HEK293 (cell line): Measurements from ENCODE around the gene U2SURP.

ENCODE experiments used
- ATF2 ChIP-seq: fragments of 450-650 bp; formaldehyde crosslinking; IDR thresholded peaks from 2 replicates; pipeline ENCODE4 v1.5.1; 2016; ENCODE audit warnings: missing biosample characterization, missing genetic modification characterization, low read depth
- YY1 ChIP-seq: fragments of 450-650 bp; formaldehyde crosslinking; IDR thresholded peaks from 2 replicates; pipeline ENCODE4 v1.5.1; 2018; ENCODE audit warnings: missing biosample characterization, missing genetic modification characterization
- ZBTB20 ChIP-seq: fragments of 450-650 bp; formaldehyde crosslinking; IDR thresholded peaks from 2 replicates; pipeline ENCODE4 v1.5.1; 2016; ENCODE audit warnings: missing biosample characterization, missing genetic modification characterization
- ZNF146 ChIP-seq: fragments of 450-650 bp; formaldehyde crosslinking; IDR thresholded peaks from 2 replicates; pipeline ENCODE4 v1.5.1; 2016; ENCODE audit warnings: missing biosample characterization, missing genetic modification characterization
- ZNF157 ChIP-seq: fragments of 450-650 bp; formaldehyde crosslinking; IDR thresholded peaks from 2 replicates; pipeline ENCODE4 v1.5.1; 2016; ENCODE audit warnings: missing biosample characterization, missing genetic modification characterization
- ZNF529 ChIP-seq: fragments of 450-650 bp; formaldehyde crosslinking; IDR thresholded peaks from 2 replicates; pipeline ENCODE4 v1.5.1; 2017; ENCODE audit warnings: missing genetic modification characterization, missing biosample characterization; ENCODE audit not compliant: insufficient replicate concordance
- ZNF776 ChIP-seq: fragments of 450-650 bp; formaldehyde crosslinking; IDR thresholded peaks from 2 replicates; pipeline ENCODE4 v1.5.0; 2017; ENCODE audit warnings: missing biosample characterization, missing genetic modification characterization, borderline replicate concordance
- TF ChIP-seq, protein P1 (sequence below): fragments of 450-650 bp; formaldehyde crosslinking; IDR thresholded peaks from 2 replicates; pipeline ENCODE4 v1.5.1; 2016; ENCODE audit warnings: missing biosample characterization, missing genetic modification characterization, low read depth
- TF ChIP-seq, protein P2 (sequence below): fragments of 450-650 bp; formaldehyde crosslinking; IDR thresholded peaks from 2 replicates; pipeline ENCODE4; 2016; ENCODE audit warnings: missing biosample characterization, missing genetic modification characterization
- TF ChIP-seq, protein P3 (sequence below): fragments of 450-650 bp; formaldehyde crosslinking; IDR thresholded peaks from 2 replicates; pipeline ENCODE4 v1.5.1; 2016; ENCODE audit warnings: missing biosample characterization, missing genetic modification characterization
- TF ChIP-seq, protein P4 (sequence below): fragments of 450-650 bp; formaldehyde crosslinking; optimal IDR thresholded peaks from 2 replicates; pipeline ENCODE3; 2016; ENCODE audit warnings: missing biosample characterization, mild to moderate bottlenecking, missing genetic modification characterization

DNA sequence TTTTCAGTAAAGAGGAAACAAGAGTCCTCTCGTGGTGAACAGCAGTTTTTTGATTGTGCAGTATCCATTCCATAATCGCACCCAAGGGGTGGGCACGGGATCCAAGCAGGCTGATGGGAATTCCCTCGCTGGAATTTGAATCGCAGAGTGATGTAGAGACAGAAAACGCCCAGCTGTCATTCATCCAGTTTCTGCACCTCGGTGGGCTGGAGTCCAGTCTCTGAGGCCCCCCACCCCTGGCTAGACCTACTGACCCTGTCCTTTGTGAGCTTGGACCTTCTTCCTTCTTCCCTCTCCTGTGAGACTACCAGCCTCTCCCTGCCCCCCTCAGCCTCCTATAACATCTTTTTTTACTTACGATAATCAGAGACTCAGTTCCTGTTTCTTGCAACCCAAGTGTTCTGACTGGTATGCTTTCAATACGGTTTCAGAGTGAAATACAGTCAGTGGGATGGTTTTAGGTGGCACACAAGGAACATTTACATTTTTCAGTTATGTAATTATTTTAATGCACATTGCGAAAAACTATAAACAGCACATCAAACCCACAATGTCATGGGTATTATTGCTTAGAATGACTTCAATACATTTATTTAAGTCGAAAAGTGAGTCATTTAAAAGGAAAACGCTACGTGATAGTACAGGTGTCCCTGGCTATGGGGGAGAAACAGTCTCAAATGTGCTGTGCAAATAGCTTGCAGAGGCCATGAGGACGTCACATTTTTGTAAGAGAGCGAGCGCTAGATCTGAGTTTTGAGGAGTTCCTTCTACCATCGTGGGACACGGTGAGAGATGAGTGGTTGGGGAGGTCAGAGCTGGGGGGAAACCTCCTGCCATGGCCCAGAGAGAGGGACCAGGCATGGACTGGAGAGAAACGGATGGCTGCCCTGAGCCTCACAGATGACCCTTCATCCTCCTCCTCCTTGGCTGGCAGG is 80.7 kb downstream of the U2SURP start:
- no peak for TF ChIP-seq ATF2
- no peak for TF ChIP-seq ZNF529 (tag by site-specific recombination)
- TF ChIP-seq ZNF776 (tag by site-specific recombination): no peak
- TF ChIP-seq ZNF146 (tag by site-specific recombination): no peak
- no peak for TF ChIP-seq YY1 (tag by site-specific recombination)
- TF ChIP-seq, protein P1, sequence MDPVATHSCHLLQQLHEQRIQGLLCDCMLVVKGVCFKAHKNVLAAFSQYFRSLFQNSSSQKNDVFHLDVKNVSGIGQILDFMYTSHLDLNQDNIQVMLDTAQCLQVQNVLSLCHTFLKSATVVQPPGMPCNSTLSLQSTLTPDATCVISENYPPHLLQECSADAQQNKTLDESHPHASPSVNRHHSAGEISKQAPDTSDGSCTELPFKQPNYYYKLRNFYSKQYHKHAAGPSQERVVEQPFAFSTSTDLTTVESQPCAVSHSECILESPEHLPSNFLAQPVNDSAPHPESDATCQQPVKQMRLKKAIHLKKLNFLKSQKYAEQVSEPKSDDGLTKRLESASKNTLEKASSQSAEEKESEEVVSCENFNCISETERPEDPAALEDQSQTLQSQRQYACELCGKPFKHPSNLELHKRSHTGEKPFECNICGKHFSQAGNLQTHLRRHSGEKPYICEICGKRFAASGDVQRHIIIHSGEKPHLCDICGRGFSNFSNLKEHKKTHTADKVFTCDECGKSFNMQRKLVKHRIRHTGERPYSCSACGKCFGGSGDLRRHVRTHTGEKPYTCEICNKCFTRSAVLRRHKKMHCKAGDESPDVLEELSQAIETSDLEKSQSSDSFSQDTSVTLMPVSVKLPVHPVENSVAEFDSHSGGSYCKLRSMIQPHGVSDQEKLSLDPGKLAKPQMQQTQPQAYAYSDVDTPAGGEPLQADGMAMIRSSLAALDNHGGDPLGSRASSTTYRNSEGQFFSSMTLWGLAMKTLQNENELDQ: no peak
- TF ChIP-seq ZBTB20: no peak
- TF ChIP-seq, protein P2, sequence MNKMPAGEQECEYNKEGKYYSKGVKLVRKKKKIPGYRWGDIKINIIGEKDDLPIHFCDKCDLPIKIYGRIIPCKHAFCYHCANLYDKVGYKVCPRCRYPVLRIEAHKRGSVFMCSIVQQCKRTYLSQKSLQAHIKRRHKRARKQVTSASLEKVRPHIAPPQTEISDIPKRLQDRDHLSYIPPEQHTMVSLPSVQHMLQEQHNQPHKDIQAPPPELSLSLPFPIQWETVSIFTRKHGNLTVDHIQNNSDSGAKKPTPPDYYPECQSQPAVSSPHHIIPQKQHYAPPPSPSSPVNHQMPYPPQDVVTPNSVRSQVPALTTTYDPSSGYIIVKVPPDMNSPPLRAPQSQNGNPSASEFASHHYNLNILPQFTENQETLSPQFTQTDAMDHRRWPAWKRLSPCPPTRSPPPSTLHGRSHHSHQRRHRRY (tag by site-specific recombination): no peak
- TF ChIP-seq, protein P3, sequence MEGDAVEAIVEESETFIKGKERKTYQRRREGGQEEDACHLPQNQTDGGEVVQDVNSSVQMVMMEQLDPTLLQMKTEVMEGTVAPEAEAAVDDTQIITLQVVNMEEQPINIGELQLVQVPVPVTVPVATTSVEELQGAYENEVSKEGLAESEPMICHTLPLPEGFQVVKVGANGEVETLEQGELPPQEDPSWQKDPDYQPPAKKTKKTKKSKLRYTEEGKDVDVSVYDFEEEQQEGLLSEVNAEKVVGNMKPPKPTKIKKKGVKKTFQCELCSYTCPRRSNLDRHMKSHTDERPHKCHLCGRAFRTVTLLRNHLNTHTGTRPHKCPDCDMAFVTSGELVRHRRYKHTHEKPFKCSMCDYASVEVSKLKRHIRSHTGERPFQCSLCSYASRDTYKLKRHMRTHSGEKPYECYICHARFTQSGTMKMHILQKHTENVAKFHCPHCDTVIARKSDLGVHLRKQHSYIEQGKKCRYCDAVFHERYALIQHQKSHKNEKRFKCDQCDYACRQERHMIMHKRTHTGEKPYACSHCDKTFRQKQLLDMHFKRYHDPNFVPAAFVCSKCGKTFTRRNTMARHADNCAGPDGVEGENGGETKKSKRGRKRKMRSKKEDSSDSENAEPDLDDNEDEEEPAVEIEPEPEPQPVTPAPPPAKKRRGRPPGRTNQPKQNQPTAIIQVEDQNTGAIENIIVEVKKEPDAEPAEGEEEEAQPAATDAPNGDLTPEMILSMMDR (tag by site-specific recombination): no peak
- no peak for TF ChIP-seq ZNF157 (tag by site-specific recombination)
- TF ChIP-seq, protein P4, sequence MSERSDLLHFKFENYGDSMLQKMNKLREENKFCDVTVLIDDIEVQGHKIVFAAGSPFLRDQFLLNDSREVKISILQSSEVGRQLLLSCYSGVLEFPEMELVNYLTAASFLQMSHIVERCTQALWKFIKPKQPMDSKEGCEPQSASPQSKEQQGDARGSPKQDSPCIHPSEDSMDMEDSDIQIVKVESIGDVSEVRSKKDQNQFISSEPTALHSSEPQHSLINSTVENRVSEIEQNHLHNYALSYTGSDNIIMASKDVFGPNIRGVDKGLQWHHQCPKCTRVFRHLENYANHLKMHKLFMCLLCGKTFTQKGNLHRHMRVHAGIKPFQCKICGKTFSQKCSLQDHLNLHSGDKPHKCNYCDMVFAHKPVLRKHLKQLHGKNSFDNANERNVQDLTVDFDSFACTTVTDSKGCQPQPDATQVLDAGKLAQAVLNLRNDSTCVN (tag by site-specific recombination): no peak
